DMS 273 (cell line): ENCODE data around the gene PKD1.
"Not testable (repeated sequence)": the region's sequence is repeated elsewhere in the genome, so short reads cannot be mapped to it uniquely, and the experiment has no call there.

ENCODE experiments used
- DNase-seq: peaks from one replicate; lab custom pipeline; 2025; ENCODE audit not compliant: unreplicated experiment; lab: John Stamatoyannopoulos, UW

Gene PKD1

GRCh38 chr16:2126161-2126743 is 9.4 kb downstream of the PKD1 start:
- DNase-seq = peak; percentile 81

DNA sequence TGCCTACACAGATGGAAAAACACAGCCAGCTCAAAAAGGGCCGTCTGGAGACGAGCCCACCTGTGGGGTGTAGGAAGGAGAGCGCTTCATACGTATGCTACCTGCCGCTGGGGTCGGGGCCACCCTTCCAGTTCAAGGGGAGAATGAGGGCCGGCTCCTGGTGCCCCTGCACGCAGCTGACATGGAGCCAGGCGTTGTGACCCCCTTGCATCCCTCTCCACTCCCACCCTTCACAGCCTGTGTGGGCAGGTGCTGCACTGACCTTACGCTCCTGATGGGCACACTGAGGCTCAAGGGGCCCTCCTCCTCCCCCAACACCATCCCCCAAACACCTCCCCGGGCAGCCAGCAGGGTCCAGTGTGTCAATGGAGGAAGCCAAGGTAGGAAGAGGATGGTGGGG is 10.1 kb downstream of the PKD1 start:
- DNase-seq = peak; percentile 60

- peak; percentile 95 for DNase-seq
Measured at GRCh38 chr16:2124694-2125444, 10.8 kb downstream of the PKD1 start.

DNA sequence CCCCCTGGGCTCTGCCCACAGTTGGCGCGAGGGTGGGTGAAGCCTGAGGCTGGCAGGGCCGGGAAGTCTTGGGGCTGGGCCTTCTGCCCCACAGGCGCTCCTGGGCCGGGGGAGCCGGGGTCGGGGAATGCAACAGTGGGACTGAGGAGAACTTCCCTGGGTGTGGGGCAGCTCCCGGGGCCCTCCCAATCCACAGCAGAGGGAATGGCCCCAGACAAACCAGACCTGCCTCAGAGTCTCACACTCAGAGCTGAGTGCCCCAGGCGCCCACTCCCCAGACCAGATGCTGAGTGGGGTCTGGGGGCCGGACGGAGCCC is 11.4 kb downstream of the PKD1 start:
- peak; percentile 60 for DNase-seq

DNA sequence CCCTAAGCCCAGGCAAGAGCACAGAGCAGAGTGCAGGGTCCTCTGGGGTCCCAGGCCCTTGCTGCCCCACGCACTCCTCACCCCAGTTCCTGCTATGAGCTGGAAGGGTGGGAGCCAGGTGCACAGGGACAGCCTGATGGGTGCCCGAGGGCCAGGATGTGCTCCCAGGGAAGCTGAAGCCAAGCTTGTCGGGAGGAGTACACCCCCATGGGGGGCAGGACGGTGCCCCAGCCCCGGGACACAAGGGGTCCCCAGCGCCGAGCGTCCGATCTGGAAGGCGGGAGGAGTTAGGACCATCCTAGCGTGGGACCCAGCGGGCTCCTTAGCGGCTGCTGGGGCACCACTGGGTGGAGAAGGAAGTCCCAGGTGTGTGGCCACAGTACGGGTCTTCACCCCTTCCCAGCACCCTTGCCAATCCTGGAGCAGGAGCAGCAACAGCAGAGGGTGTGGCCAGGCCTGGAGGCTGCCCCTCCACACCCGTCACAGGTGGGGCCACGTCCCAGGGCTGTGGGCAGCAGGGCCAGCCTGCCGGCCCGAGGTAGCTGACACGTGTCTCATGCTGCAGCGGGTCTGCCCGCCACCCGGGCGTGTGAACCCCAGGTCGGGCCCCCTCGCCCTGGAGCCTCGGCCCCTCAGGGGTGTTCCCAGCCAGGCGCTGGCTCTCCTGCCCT is 11.9 kb downstream of the PKD1 start:
- DNase-seq = not testable (repeated sequence)

- not testable (repeated sequence) for DNase-seq
Measured at GRCh38 chr16:2122934-2123683, 12.6 kb downstream of the PKD1 start.

- no peak for DNase-seq
Measured at GRCh38 chr16:2122429-2122828, 13.3 kb downstream of the PKD1 start.

- peak; percentile 35 for DNase-seq
Measured at GRCh38 chr16:2121853-2122252, 13.8 kb downstream of the PKD1 start.

DNA sequence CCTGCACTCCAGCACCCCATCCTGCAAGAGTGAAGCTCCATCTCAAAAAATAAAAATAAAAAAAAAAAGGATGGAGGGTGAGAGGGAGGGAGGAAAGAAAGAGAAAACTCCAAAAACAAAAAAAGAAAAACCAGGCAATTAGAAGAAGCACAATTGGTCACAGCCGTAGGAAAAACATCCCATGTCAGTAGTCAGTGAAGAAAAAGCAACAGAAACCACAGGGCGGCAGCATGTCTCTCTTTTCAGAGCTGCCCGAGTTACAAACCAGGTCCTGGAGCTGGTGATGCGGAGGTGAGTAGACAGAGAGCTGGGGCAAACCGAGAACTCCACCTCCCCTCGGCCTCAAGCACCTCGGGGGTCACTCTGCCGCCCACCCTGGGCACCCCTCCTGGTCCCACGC is 14.4 kb downstream of the PKD1 start:
- peak; percentile 73 for DNase-seq

GRCh38 chr16:2117960-2118722 is 17.6 kb downstream of the PKD1 start:
- DNase-seq = not testable (repeated sequence)

DNA sequence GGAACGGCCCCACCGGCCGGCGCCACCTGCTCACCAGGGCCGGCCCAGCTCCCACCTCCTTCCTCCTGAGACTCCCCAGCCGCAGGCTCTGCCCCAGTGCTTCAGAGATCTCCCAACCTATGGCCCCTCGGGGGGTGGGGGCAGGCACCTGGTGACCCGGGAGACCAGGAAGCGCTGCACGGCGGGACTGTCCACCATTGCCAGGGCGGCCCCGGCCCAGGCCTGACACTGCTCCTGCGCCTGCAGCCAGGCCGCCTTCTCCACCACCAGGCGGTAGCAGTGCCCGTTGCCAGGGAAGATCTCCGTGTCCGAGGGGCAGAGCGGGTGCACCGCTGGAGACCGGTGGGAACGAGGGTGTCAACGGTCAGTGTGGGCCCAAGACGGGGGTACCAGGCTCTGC is 18.4 kb downstream of the PKD1 start:
- DNase-seq = not testable (repeated sequence)

DNA sequence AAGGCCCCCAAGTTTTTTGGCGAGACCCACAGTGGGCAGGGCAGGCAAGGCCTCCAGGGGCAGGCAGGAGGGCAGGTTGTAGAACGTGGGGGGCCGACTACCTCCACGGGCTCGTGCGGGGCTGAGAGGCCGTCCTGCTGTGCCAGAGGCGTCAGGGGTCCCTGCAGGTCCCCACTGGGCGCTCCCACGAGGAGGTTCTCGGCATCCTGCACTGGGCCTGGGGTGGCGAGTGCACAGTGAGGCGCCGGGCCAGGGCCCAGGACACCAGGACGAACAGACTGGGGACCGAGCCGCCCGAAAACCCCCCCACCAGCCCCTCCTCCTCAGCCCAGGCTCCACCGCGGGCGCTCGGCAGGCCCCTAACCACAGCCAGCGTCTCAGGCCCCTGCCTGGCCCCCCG is 19.3 kb downstream of the PKD1 start:
- DNase-seq = not testable (repeated sequence)

GRCh38 chr16:2115591-2115973 is 20.1 kb downstream of the PKD1 start:
- no peak for DNase-seq

- not testable (repeated sequence) for DNase-seq
Measured at GRCh38 chr16:2114885-2115590, 20.7 kb downstream of the PKD1 start.

DNA sequence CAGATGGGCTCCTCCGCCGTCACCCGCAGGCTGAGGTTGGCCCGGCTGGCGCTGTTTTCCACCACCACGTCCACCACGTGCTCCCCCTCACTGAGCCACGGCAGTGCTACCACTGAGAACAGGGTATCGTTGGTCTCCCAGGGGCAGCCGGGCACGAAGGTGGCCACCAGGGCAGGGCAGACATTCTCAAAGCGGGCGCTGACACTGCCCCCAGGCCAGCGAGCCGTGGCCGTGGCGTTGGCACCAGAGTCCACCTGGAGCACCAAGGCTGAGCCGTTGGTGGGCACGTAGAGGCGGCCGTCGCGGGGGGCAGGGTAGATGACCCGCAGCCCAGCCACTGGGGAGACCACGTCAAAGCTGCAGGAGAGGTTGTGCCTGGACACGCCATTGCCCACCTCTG is 21.5 kb downstream of the PKD1 start:
- not testable (repeated sequence) for DNase-seq

DNA sequence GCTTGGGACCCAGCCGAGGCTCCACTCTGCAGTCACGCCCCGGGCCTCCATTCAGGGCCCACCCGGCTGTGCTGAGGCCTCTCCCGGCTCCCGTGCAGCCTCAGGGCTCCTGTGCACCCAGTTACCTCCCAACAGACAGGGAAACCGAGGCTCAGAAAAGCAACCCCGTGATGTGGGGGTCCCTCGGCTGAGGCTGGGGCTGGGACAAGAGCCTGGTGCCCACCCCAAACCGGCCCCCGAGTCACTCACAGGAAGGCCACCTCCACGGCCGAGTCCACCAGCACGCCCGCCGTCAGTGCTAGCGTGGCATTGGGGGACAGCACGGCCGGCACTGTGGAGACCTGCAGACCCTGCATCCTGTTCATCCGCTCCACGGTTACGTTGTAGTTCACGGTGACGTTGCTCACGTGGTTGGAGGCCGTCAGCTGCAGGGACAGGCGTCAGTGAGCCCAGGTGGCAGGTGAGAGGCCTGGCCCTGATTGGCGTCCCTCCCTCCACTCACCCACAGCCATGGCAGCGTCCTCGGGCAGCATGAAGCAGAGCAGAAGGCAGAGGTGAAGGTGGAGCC is 23.1 kb downstream of the PKD1 start:
- not testable (repeated sequence) for DNase-seq

GRCh38 chr16:2111412-2112335 is 24.0 kb downstream of the PKD1 start:
- not testable (repeated sequence) for DNase-seq

DNA sequence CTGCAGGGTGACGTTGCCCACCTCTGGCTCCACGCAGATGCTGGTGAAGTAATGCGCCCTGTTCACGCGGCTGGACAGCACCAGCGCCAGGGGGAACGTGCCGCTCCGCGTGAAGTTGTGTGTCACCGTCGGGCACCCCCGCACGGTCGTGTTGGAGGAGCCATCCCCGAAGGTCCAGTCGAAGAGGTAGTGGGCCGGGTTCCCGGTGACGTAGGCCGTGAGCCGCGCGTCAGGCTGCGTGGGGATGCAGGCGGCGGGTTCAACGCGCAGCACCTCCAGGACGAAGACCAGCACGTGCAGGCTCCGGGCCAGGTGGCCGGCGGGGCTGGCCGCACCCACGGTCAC is 24.7 kb downstream of the PKD1 start:
- DNase-seq = not testable (repeated sequence)
